ENCODE measurements around the gene AMN1.
A peak's percentile ranks its signal among the peaks of the same experiment; 100 is the strongest.

Gene AMN1

DNA sequence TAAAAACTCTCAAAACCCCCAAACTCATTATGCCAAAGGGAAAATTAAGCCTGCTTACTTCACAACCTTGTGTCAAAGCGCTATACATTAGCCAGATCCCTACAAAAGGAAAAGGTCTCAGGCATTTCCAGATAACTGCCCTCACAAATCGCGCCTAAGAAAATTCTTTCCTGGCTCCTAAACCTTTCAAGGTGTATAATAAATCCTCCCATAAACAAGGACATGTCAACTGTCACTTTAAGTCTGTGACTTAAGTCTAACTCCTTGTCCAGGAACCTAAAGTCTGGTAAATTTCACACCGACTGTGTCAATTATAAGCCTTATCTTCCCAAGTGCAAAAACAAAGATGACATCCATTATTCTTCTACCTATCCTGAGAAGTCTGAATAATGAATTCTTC, 73.6 kb downstream of the AMN1 start:
- TF ChIP-seq ESRRG (CRISPR knock-in tag; IDR thresholded peaks at IDR 0.05) (no peak), TCF4 (CRISPR knock-in tag; IDR thresholded peaks at IDR 0.05; ENCODE audit: borderline replicate concordance) (no peak)
- TF ChIP-seq, protein P1, sequence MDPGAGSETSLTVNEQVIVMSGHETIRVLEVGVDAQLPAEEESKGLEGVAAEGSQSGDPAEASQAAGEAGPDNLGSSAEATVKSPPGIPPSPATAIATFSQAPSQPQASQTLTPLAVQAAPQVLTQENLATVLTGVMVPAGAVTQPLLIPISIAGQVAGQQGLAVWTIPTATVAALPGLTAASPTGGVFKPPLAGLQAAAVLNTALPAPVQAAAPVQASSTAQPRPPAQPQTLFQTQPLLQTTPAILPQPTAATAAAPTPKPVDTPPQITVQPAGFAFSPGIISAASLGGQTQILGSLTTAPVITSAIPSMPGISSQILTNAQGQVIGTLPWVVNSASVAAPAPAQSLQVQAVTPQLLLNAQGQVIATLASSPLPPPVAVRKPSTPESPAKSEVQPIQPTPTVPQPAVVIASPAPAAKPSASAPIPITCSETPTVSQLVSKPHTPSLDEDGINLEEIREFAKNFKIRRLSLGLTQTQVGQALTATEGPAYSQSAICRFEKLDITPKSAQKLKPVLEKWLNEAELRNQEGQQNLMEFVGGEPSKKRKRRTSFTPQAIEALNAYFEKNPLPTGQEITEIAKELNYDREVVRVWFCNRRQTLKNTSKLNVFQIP (CRISPR knock-in tag; IDR thresholded peaks at IDR 0.05; ENCODE audit: borderline replicate concordance, low read depth) = no peak

DNA sequence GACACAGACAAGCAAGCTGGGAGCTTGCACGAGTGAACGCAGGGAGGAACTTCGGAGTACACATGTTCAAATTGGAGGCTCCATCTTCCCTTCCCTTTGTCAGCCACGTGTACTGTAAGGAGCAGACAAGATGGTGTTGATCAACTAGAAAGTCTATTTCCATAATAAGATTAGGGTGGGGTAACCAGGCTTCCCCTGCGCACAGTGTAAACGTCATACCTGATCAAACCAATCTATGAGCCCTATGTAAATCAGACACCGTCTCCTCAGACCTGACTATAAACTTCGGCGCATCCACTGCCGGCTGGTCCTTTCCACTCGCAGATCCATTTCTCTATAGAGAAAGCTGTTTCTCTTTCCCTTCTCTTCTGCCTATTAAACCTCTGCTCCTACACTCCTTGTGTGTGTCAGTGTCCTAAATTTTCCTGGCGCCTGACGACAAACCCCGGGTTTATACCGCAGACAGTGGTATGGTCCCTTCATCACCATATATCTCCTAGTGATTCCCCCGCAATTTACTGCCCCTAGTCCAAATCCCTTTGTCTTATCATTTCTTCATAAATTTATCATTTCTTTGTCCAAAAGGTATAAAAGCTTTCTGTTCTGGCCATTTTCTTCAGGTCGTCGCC, 76.8 kb downstream of the AMN1 start:
- TF ChIP-seq, protein P2, sequence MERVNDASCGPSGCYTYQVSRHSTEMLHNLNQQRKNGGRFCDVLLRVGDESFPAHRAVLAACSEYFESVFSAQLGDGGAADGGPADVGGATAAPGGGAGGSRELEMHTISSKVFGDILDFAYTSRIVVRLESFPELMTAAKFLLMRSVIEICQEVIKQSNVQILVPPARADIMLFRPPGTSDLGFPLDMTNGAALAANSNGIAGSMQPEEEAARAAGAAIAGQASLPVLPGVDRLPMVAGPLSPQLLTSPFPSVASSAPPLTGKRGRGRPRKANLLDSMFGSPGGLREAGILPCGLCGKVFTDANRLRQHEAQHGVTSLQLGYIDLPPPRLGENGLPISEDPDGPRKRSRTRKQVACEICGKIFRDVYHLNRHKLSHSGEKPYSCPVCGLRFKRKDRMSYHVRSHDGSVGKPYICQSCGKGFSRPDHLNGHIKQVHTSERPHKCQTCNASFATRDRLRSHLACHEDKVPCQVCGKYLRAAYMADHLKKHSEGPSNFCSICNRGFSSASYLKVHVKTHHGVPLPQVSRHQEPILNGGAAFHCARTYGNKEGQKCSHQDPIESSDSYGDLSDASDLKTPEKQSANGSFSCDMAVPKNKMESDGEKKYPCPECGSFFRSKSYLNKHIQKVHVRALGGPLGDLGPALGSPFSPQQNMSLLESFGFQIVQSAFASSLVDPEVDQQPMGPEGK (CRISPR knock-in tag; IDR thresholded peaks at IDR 0.05; ENCODE audit: borderline replicate concordance) = no peak
- no peak for TF ChIP-seq ZNF70 (CRISPR knock-in tag; IDR thresholded peaks at IDR 0.05)
- TF ChIP-seq, protein P3, sequence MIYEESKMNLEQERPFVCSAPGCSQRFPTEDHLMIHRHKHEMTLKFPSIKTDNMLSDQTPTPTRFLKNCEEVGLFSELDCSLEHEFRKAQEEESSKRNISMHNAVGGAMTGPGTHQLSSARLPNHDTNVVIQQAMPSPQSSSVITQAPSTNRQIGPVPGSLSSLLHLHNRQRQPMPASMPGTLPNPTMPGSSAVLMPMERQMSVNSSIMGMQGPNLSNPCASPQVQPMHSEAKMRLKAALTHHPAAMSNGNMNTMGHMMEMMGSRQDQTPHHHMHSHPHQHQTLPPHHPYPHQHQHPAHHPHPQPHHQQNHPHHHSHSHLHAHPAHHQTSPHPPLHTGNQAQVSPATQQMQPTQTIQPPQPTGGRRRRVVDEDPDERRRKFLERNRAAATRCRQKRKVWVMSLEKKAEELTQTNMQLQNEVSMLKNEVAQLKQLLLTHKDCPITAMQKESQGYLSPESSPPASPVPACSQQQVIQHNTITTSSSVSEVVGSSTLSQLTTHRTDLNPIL (CRISPR knock-in tag; IDR thresholded peaks at IDR 0.05; ENCODE audit: low read depth) = no peak
- TF ChIP-seq ARNTL (CRISPR knock-in tag; IDR thresholded peaks at IDR 0.05; ENCODE audit: borderline replicate concordance, low read depth) = no peak
- no peak for TF ChIP-seq RARB (CRISPR knock-in tag; IDR thresholded peaks at IDR 0.05)
- no peak for TF ChIP-seq ZC3H10 (CRISPR knock-in tag; IDR thresholded peaks at IDR 0.05)
- TF ChIP-seq ZFP3 (CRISPR knock-in tag; IDR thresholded peaks at IDR 0.05) = no peak
- TF ChIP-seq SNAI2 (CRISPR knock-in tag; IDR thresholded peaks at IDR 0.05) = no peak
- no peak for TF ChIP-seq TOX (CRISPR knock-in tag; IDR thresholded peaks at IDR 0.05; ENCODE audit: borderline replicate concordance)
- no peak for TF ChIP-seq ZFP30 (CRISPR knock-in tag; IDR thresholded peaks at IDR 0.05)
- TF ChIP-seq ISL1 (CRISPR knock-in tag; IDR thresholded peaks at IDR 0.05) = no peak
- no peak for TF ChIP-seq GLIS3 (CRISPR knock-in tag; IDR thresholded peaks at IDR 0.05)
- TF ChIP-seq TCF4 (CRISPR knock-in tag; IDR thresholded peaks at IDR 0.05; ENCODE audit: borderline replicate concordance) = no peak
- TF ChIP-seq, protein P1 (CRISPR knock-in tag; IDR thresholded peaks at IDR 0.05; ENCODE audit: borderline replicate concordance, low read depth) = no peak
- TF ChIP-seq PPARA (CRISPR knock-in tag; IDR thresholded peaks at IDR 0.05; ENCODE audit: borderline replicate concordance) = no peak
- TF ChIP-seq BACH2 (CRISPR knock-in tag; IDR thresholded peaks at IDR 0.05; ENCODE audit: borderline replicate concordance) = no peak; the same call in 1 of the 2 replicates
- no peak for TF ChIP-seq ESRRG (CRISPR knock-in tag; IDR thresholded peaks at IDR 0.05)
- TF ChIP-seq, protein P4, sequence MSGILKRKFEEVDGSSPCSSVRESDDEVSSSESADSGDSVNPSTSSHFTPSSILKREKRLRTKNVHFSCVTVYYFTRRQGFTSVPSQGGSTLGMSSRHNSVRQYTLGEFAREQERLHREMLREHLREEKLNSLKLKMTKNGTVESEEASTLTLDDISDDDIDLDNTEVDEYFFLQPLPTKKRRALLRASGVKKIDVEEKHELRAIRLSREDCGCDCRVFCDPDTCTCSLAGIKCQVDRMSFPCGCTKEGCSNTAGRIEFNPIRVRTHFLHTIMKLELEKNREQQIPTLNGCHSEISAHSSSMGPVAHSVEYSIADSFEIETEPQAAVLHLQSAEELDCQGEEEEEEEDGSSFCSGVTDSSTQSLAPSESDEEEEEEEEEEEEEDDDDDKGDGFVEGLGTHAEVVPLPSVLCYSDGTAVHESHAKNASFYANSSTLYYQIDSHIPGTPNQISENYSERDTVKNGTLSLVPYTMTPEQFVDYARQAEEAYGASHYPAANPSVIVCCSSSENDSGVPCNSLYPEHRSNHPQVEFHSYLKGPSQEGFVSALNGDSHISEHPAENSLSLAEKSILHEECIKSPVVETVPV (CRISPR knock-in tag; IDR thresholded peaks at IDR 0.05) = no peak
- TF ChIP-seq ZNF565 (CRISPR knock-in tag; conservative IDR thresholded peaks at IDR 0.05; ENCODE audit: low read depth) = no peak
- TF ChIP-seq, protein P5, sequence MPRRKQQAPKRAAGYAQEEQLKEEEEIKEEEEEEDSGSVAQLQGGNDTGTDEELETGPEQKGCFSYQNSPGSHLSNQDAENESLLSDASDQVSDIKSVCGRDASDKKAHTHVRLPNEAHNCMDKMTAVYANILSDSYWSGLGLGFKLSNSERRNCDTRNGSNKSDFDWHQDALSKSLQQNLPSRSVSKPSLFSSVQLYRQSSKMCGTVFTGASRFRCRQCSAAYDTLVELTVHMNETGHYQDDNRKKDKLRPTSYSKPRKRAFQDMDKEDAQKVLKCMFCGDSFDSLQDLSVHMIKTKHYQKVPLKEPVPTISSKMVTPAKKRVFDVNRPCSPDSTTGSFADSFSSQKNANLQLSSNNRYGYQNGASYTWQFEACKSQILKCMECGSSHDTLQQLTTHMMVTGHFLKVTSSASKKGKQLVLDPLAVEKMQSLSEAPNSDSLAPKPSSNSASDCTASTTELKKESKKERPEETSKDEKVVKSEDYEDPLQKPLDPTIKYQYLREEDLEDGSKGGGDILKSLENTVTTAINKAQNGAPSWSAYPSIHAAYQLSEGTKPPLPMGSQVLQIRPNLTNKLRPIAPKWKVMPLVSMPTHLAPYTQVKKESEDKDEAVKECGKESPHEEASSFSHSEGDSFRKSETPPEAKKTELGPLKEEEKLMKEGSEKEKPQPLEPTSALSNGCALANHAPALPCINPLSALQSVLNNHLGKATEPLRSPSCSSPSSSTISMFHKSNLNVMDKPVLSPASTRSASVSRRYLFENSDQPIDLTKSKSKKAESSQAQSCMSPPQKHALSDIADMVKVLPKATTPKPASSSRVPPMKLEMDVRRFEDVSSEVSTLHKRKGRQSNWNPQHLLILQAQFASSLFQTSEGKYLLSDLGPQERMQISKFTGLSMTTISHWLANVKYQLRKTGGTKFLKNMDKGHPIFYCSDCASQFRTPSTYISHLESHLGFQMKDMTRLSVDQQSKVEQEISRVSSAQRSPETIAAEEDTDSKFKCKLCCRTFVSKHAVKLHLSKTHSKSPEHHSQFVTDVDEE (CRISPR knock-in tag; IDR thresholded peaks at IDR 0.05) = no peak
- ATAC-seq = peak; percentile 91

More for the DNA sequence above, 73.6 kb downstream of the AMN1 start:
- no peak for ATAC-seq
